Spleen (tissue), 7 donors: ENCODE results near the gene TRIM54.

Experiments used
- POLR2A ChIP-seq, 3 donors: fragments of 450-650 bp; IDR thresholded peaks; one replicate each; pipeline ENCODE4 v1.5.1; 2017; ENCODE audit warnings: antibody characterized with exemption in 3 of 3, mild to moderate bottlenecking in 1 of 3
- POLR2AphosphoS5 ChIP-seq, 3 donors: sonication (generic); formaldehyde crosslinking; IDR thresholded peaks; one replicate each; pipeline ENCODE4 v1.5.1; 2017; ENCODE audit warnings: antibody characterized with exemption in 3 of 3
- TF ChIP-seq, protein P1 (sequence below), 11 experiments: fragments of 200-600 bp in 7 of 11; fragments of 450-650 bp in 4 of 11; sonication (generic) in 4 of 11; IDR thresholded peaks in 8 of 11; conservative IDR thresholded peaks in 3 of 11; 1 replicate in 7 of 11; 2 replicates in 4 of 11; pipeline versions ENCODE4 v1.4.0 to v1.8.0; 2016 to 2021; ENCODE audit warnings: antibody characterized with exemption in 11 of 11, inconsistent platforms in 4 of 11, mild to moderate bottlenecking in 1 of 11
- donor health status: DM: no; HTN: no; CAD: no; lungs with moderate emphysema.
- donor health status: DM: no; HTN: no; CAD: no.
- donor health status: DM: no; HTN: no; CAD: no.

DNA sequence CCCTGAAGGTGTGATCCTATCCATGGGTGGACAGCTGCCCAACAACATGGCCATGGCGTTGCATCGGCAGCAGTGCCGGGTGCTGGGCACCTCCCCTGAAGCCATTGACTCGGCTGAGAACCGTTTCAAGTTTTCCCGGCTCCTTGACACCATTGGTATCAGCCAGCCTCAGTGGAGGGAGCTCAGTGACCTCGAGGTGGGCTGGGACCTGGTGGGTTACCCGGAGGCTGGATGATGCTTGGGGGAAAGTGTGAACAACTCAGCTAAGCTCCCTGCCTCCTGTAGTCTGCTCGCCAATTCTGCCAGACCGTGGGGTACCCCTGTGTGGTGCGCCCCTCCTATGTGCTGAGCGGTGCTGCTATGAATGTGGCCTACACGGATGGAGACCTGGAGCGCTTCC, 48.9 kb upstream of the TRIM54 start:
- TF ChIP-seq, protein P1, sequence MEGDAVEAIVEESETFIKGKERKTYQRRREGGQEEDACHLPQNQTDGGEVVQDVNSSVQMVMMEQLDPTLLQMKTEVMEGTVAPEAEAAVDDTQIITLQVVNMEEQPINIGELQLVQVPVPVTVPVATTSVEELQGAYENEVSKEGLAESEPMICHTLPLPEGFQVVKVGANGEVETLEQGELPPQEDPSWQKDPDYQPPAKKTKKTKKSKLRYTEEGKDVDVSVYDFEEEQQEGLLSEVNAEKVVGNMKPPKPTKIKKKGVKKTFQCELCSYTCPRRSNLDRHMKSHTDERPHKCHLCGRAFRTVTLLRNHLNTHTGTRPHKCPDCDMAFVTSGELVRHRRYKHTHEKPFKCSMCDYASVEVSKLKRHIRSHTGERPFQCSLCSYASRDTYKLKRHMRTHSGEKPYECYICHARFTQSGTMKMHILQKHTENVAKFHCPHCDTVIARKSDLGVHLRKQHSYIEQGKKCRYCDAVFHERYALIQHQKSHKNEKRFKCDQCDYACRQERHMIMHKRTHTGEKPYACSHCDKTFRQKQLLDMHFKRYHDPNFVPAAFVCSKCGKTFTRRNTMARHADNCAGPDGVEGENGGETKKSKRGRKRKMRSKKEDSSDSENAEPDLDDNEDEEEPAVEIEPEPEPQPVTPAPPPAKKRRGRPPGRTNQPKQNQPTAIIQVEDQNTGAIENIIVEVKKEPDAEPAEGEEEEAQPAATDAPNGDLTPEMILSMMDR (IDR thresholded peaks at IDR 0.05 in 8 of 11, conservative IDR thresholded peaks at IDR 0.05 in 3 of 11), result no peak
- TF ChIP-seq POLR2A (IDR thresholded peaks at IDR 0.05) (no peak), POLR2AphosphoS5 (IDR thresholded peaks at IDR 0.05) (peak in 1 of 3 donors; percentile 21)
